Measurements from ENCODE around the gene MOB2. TPM values are rescaled to one million over a fixed set of nuclear protein-coding genes. Genes with fewer than 3 reads are reported as not detected.

Gene MOB2
- total RNA-seq, 1 donor from 2014 or later = 26.4 TPM

- FAIRE-seq = no peak
- Histone ChIP-seq H3K79me2 (ENCODE audit: insufficient read depth, low read length) (peaks cover 87% of the 10 kb centered on the region), H4K20me1 (ENCODE audit: insufficient read depth, low read length) (peaks cover 92% of the 10 kb centered on the region), H3K4me2 (ENCODE audit: low read length) (no peak overlapping the region), H3K4me1 (ENCODE audit: insufficient read depth, low read length) (peaks cover 12% of the 10 kb centered on the region), H3K27me3 (ENCODE audit: insufficient read depth, low read length) (no peaks in the 10 kb centered on the region), H3K36me3 (ENCODE audit: insufficient read depth, low read length) (no peaks in the 10 kb centered on the region), H3K4me3 (ENCODE audit: insufficient read depth, low read depth, low read length) (no peak overlapping the region), H2AFZ (ENCODE audit: low read depth, low read length) (no peak overlapping the region), H3K9ac (ENCODE audit: low read length) (no peak overlapping the region), H3K9me3 (ENCODE audit: insufficient read depth, low read depth, low read length) (no peaks in the 10 kb centered on the region), H3K27ac (ENCODE audit: low read depth, low read length) (no peak overlapping the region)
- no peak overlapping the region for H3K27ac Mint-ChIP-seq (ENCODE audit: unreplicated experiment)
- H3K4me3 Mint-ChIP-seq (ENCODE audit: unreplicated experiment) = no peak overlapping the region
- no peak for DNase-seq (ENCODE audit: low read depth)
- peaks cover under 1% of the 10 kb centered on the region for H3K4me1 Mint-ChIP-seq (ENCODE audit: low read depth, unreplicated experiment)
- TF ChIP-seq EZH2 (IDR thresholded peaks at IDR 0.05; ENCODE audit: insufficient read depth, low read length) (no peak), CTCF (IDR thresholded peaks at IDR 0.05; ENCODE audit: insufficient read depth, low read depth, low read length) (no peak)
- H3K27me3 Mint-ChIP-seq (ENCODE audit: low read depth, unreplicated experiment) = no peaks in the 10 kb centered on the region
- no peaks in the 10 kb centered on the region for H3K9me3 Mint-ChIP-seq (ENCODE audit: unreplicated experiment)
- peaks cover under 1% of the 10 kb centered on the region for H3K36me3 Mint-ChIP-seq (ENCODE audit: low read depth, unreplicated experiment)
Measured at GRCh38 chr11:1526785-1527184, 40.2 kb upstream of the MOB2 start.

- Mint-ChIP-seq H3K9me3 (ENCODE audit: unreplicated experiment) (no peaks in the 10 kb centered on the region), H3K4me3 (ENCODE audit: unreplicated experiment) (no peak overlapping the region), H3K27me3 (ENCODE audit: low read depth, unreplicated experiment) (no peaks in the 10 kb centered on the region), H3K27ac (ENCODE audit: unreplicated experiment) (no peak overlapping the region), H3K4me1 (ENCODE audit: low read depth, unreplicated experiment) (peaks cover 3% of the 10 kb centered on the region), H3K36me3 (ENCODE audit: low read depth, unreplicated experiment) (no peaks in the 10 kb centered on the region)
- Histone ChIP-seq H3K9ac (ENCODE audit: low read length) (no peak overlapping the region), H3K4me3 (ENCODE audit: insufficient read depth, low read depth, low read length) (no peak overlapping the region), H3K36me3 (ENCODE audit: insufficient read depth, low read length) (peaks cover 3% of the 10 kb centered on the region), H4K20me1 (ENCODE audit: insufficient read depth, low read length) (peaks cover 93% of the 10 kb centered on the region), H3K27me3 (ENCODE audit: insufficient read depth, low read length) (no peaks in the 10 kb centered on the region), H3K27ac (ENCODE audit: low read depth, low read length) (no peak overlapping the region), H3K9me3 (ENCODE audit: insufficient read depth, low read depth, low read length) (no peaks in the 10 kb centered on the region), H2AFZ (ENCODE audit: low read depth, low read length) (no peak overlapping the region), H3K79me2 (ENCODE audit: insufficient read depth, low read length) (peaks cover 82% of the 10 kb centered on the region), H3K4me1 (ENCODE audit: insufficient read depth, low read length) (peaks cover 7% of the 10 kb centered on the region), H3K4me2 (ENCODE audit: low read length) (no peak overlapping the region)
- TF ChIP-seq CTCF (IDR thresholded peaks at IDR 0.05; ENCODE audit: insufficient read depth, low read depth, low read length) (no peak), EZH2 (IDR thresholded peaks at IDR 0.05; ENCODE audit: insufficient read depth, low read length) (no peak)
- DNase-seq (ENCODE audit: low read depth) (no peak), FAIRE-seq (no peak)
Measured at GRCh38 chr11:1523779-1524178, 37.2 kb upstream of the MOB2 start.

- peaks cover 3% of the 10 kb centered on the region for H3K4me1 Mint-ChIP-seq (ENCODE audit: low read depth, unreplicated experiment)
- Histone ChIP-seq H3K27ac (ENCODE audit: low read depth, low read length) (no peak overlapping the region), H3K9ac (ENCODE audit: low read length) (no peak overlapping the region), H4K20me1 (ENCODE audit: insufficient read depth, low read length) (peaks cover 93% of the 10 kb centered on the region), H3K79me2 (ENCODE audit: insufficient read depth, low read length) (peaks cover 82% of the 10 kb centered on the region), H3K4me2 (ENCODE audit: low read length) (no peak overlapping the region), H3K36me3 (ENCODE audit: insufficient read depth, low read length) (peaks cover 3% of the 10 kb centered on the region), H3K4me3 (ENCODE audit: insufficient read depth, low read depth, low read length) (no peak overlapping the region), H3K9me3 (ENCODE audit: insufficient read depth, low read depth, low read length) (no peaks in the 10 kb centered on the region), H2AFZ (ENCODE audit: low read depth, low read length) (no peak overlapping the region), H3K27me3 (ENCODE audit: insufficient read depth, low read length) (no peaks in the 10 kb centered on the region), H3K4me1 (ENCODE audit: insufficient read depth, low read length) (peaks cover 7% of the 10 kb centered on the region)
- H3K9me3 Mint-ChIP-seq (ENCODE audit: unreplicated experiment) = no peaks in the 10 kb centered on the region
- H3K27me3 Mint-ChIP-seq (ENCODE audit: low read depth, unreplicated experiment) = no peaks in the 10 kb centered on the region
- no peaks in the 10 kb centered on the region for H3K36me3 Mint-ChIP-seq (ENCODE audit: low read depth, unreplicated experiment)
- DNase-seq (ENCODE audit: low read depth) (no peak), FAIRE-seq (no peak)
- TF ChIP-seq EZH2 (IDR thresholded peaks at IDR 0.05; ENCODE audit: insufficient read depth, low read length) (no peak), CTCF (IDR thresholded peaks at IDR 0.05; ENCODE audit: insufficient read depth, low read depth, low read length) (no peak)
- H3K27ac Mint-ChIP-seq (ENCODE audit: unreplicated experiment) = no peak overlapping the region
- no peak overlapping the region for H3K4me3 Mint-ChIP-seq (ENCODE audit: unreplicated experiment)
Measured at GRCh38 chr11:1523077-1523476, 36.5 kb upstream of the MOB2 start.
